ENCODE measurements around the gene FMNL2. TPM values are rescaled to one million over a fixed set of nuclear protein-coding genes. Genes with fewer than 3 reads are reported as not detected.
"Not testable (repeated sequence)": the region's sequence is repeated elsewhere in the genome, so short reads cannot be mapped to it uniquely, and the experiment has no call there.

Gene FMNL2
- polyA plus RNA-seq, 1 donor, result 22.4 TPM

DNA sequence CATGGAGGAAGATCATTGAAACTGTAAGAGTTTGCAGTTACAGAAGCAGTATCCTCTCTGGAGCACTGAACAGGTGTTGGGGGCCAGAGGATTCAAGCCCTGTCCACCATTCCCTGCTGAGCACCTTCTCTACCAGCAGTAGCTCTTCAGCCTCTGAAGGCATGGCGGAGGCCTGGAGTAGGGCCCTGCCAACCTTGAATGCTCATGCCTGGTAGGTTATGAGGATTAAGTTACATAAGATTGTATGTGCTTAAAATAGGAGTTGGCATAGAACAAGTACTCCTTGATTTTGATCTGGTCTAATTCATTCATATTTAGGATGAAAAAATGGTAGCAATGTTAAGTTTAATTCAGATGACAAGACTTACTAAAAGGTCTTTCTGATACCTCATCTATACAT is 40.2 kb downstream of the FMNL2 start:
- no peak for DNase-seq (ENCODE audit: low read depth)

DNA sequence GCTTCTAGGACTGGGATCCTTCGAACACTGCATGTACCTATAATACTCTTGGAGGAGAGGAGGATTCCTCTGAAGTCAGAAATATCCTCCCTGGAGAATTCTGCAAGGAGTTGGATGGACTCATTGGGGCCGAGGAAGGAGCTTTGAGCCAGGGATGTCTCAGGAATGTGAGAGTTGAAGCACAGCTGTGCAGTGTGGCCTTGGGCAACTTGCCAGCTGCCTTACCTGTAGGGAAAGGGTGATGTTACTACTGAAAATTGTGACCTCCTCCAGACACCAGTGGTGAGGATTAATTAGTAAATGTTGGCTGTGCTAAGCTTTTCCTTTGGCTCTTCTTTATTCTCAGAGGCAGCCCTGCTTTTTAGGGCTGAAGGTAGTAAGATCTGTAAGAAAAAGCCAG is 41.4 kb downstream of the FMNL2 start:
- no peak for DNase-seq (ENCODE audit: low read depth)

DNA sequence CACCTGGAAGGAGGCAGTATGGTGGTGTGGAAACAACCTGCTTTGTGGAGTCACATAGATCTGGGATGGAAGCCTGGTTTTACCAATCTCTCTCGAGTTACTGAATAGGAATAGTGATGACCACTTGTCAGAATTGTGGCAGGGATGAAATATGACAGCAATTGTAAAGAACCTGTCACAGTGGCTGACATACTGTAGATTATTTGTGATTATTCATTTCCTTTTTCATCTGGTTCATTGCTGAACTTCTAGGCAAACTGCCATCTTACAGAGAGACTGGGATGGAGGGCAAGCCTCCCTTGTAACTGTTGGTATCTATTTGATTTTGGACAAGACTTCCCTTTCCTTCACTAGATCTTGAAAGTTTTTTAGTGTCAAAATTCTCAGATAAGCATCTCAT is 42.0 kb downstream of the FMNL2 start:
- no peak for DNase-seq (ENCODE audit: low read depth)

DNA sequence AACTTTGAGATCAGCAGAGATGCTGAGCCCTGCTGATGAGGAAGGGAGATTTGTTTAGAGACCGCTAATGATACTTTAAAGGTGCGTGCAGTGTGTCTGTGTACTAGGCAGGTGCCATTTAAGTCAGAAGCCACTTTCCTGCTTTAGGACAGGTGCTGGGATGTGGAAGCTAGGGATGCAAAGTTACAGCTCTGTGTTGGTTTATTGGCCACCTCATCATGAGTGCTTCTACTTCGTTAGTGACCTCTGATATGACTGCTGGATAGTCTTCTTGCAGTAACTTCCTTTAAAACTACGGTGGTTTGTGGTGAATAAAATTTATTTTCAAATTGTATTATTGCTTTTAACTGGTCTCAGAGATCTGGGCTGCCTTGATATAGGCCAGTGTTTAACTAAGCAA is 44.1 kb downstream of the FMNL2 start:
- no peak for DNase-seq (ENCODE audit: low read depth)

DNA sequence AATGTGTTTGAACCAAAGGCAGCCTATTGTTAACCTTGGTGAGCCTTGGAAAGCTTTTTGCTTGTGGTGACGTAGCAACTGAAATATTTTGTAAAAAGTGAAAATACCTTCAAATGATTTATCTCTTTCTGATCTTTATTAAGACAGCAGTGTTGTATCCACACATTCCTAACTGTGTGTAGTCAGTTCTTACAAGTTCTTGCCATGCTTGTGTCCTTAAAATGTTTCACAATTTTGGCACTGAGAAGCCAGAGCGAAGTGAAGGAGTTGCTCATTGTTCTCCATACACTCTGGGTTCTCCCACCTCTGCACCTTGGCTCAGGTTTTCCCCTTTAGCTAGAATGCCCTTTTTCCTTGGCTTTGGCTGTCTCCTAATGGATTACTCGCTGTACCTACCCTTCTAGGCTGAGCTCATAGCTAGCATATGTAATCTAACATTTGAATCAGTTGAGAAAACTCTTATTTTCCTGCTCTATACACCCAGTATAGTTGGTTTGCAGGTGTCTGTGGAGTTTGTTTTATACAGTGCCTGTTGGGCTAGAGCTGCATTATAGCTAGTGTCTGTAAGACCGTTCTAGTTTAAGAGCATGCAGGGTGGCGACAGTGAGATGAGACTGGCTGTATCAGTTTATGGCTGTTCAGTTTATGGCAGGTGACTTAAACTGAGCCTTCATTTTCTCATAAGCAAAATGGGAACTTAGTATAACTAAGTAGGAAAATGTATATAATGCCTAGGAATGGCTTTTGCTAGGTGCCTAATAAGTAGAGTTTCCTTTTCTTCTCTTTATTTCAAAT is 45.5 kb downstream of the FMNL2 start:
- no peak for DNase-seq (ENCODE audit: low read depth)

DNA sequence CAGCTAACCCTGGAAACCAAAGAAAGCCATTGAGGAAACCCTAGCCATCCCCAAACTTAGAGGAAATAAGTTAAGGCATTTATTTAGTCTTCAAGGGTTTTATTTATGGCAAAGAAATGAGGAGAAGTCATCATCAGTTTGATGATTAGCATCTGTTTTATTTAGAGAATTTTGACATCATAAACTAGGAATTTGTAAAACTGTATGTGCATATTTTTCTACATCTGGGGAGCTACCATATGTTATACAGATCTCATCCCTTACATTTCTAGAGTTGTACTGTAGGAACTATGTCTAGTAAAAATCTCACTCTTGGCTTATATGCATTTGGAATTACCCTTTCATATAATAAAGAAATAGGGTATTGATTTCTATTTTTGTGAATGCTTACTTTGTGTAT is 48.7 kb downstream of the FMNL2 start:
- no peak for DNase-seq (ENCODE audit: low read depth)

DNA sequence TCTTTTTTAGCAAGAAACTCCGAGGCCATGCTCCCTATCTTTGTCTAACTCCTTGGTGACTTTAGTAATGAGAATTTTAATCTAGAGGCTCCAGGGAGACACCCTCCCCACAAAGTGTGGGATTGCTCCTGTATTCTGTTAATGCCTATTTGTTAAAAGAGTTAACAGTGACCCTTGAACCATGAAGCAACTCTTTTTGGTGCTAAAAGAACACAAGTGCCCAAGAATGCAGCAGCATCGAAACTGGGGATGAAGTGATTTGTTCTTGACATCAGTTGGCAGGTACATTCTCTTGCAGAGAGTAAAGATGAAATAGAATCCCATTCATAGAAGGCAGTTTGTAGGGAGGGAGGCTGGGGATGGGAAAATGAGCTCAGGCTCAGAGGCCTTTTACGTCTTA is 50.0 kb downstream of the FMNL2 start:
- no peak for DNase-seq (ENCODE audit: low read depth)

DNA sequence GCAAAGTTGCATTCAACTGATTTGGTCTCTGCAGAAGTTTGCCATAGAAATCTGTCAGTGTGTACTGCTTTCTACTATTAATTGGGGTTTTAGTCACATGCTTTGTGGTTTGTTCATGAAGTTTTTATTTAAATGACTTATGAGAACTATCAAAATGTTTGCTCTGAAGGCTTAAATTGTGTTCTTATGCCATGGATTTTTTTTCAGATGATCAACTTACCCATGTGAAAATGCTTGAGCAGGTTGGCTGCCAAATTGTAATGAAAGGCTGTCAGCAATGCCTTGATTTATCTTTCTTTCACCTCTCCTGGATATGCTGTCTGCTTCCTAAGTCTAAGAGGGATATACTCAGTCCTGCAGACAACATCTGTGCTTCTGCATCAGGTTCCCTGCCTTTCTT is 50.7 kb downstream of the FMNL2 start:
- no peak for DNase-seq (ENCODE audit: low read depth)

DNA sequence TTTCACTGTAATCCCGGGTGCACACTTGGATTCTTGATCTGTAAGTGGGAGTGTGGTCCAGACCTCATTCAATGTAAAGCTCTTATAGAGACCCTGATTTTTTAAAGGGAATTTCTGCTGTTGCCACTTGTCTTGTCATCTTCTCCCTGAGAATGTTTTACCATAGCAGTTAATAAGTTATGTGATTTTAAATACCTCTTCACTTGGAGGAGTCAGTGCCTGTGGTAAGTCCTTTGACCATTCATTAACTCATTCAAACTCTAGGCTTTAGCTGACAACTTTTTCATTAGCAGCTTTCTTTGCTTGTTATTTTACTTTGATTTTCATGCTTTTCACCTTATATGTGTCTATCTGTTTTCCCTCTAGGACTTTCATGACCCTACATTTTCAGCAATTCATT is 51.3 kb downstream of the FMNL2 start:
- no peak for DNase-seq (ENCODE audit: low read depth)

DNA sequence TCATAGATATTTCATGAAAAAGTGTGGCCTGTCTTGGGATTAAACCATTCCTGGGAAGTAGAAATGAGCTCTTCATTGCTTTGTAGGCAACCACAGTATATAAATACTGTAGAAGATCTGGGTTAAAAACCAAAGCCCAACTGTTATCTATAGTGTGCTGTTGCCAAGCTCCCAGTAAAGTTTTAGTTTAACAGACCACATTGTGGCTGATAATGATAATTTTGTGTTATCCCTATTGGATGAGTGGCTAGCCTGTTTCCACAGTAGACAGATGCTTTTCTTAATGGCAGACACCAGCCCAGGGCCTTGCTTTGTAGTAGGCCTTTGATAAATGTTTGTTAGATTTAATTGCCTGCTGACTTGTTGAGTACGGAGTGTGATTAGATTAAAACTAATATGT is 52.1 kb downstream of the FMNL2 start:
- no peak for DNase-seq (ENCODE audit: low read depth)

DNA sequence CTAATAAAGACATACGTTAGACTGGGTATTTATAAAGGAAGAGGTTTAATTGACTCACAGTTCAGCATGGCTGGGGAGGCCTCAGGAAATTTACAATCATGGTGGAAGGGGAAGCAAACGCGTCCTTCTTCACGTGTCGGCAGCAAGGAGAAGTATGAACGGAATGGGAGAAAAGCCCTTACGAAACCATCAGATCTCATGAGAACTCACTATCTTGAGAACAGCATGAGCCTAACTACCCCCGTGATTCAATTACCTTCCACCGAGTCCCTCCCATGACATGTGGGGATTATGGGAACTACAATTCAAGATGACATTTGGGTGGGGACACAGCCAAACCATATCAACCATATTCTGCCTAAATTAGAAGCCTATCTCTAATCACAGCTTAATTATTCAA is 53.3 kb downstream of the FMNL2 start:
- DNase-seq (ENCODE audit: low read depth), result not testable (repeated sequence)

DNA sequence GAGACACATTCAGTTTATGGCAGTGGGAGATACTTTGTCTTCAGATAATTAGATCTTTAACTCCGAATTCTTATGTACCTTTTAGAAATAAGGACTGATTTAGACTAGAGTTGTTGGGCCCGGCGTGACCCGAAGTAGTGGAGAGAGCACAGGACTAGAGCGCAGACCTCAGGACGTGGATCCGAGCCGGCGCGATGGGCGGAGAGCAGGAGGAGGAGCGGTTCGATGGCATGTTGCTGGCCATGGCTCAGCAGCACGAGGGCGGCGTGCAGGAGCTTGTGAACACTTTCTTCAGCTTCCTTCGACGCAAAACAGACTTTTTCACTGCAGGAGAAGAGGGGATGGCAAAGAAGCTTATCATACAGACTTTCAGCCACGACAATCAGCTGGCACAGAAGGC is 54.5 kb downstream of the FMNL2 start:
- DNase-seq (ENCODE audit: low read depth), result no peak

DNA sequence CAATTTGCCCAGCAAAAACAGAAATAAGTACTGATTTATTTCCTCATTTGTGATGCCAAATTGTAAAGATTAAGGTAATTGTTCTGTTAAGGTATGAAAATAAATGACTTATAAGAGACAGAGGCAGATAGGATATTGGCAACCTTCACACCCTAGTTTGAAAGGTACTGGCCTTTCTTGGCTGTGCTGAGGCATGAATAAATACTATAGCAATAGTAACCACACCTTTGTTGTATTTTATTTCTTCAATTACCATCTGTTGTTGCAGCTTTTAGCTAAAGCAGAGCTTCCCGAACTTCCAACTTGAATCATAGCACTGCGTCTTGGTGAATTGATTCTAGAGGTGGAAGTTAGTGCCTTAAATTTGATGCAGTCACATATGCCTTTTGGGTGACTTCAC is 55.9 kb downstream of the FMNL2 start:
- DNase-seq (ENCODE audit: low read depth), result no peak

DNA sequence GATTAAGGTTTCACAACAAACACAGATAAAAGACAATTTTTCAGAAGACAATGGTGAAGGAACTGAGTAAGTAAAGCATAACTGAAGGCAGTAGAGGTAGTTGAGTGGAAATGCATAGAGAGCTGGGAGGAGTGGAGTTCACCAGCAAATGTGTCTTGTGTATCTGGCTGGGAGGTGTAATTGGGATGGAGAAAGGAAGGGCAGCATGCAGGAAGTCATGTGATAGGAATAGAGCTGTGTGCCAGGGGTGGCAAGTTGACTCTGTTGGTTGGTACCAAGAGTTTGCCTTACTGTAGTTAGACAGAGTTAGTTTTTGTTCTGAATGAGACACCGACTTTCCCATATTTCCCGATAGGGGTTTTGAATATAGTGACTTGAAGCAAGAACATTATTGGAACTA is 56.3 kb downstream of the FMNL2 start:
- no peak for DNase-seq (ENCODE audit: low read depth)

DNA sequence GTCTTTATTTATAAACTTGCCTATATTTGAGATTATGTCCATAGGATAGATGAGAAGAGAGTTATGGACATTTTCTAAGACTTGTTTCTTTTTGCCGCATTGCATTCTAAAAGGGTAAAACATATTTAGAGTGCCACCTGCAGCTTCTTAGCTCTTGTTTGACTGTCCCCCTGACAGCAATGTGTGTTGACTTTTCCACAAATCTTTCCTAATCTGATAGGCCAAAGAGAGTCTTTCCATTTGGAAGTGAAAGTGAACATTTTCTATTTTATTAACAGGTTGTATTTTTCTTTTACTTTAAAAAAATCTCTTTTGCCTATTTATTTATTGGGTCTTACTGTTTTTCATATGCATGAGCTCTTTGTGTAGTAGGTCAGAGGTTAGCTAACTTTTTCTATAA is 58.4 kb downstream of the FMNL2 start:
- no peak for DNase-seq (ENCODE audit: low read depth)

DNA sequence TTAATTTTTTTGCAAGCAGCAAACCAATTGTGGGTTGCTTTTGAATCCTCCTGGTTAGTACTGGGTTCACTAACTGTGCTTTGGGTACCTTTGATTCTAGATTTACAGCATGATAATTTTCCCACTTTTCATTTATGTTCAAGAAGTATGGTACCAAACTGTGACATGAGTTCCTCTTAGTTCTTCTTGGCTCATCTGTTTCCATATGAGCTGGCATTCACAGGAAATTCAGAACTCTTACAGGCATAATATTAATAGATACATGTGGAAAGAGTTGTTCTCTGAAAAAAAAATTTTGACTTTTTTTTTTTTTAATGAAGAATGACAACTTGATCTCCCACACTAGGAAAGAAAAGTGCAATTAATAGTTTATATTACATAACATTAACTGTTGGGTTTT is 59.4 kb downstream of the FMNL2 start:
- DNase-seq (ENCODE audit: low read depth), result no peak

DNA sequence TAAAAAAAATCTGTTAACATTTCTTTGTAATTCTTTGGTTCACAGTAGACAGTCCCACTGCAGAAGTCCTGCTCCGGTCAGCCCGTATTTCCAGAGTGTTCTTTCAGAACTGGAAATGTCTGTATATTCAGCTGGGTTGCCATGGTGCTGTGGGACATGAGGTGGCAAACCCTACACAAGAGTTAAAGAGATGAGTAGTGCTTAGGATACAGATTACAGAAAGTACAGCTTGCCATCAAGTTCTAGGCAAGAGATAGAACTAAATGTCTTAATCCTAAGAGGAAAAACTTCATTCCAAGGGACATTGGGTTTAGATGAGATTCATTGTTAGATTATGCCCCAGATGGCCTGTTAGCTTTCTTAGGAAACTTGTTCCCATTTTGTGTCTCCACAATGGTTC is 60.1 kb downstream of the FMNL2 start:
- no peak for DNase-seq (ENCODE audit: low read depth)

DNA sequence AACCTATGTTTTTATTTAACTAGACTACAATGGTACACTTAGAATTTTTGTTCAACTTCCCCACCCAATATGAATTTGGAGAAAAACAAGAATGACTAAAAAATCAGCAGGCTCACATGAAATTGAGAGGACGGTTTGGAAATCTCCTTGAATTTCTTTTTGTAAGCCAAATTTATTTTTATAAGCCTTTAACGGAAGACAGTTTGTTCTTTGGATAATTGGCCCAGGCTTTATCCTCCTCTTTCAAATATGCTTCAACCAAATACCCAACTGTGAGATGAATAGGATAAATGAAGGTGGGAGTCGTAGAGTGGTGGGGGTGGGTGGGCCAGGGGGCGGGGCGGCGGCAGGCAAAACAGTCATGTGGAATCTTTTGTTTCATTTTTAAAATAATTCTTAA is 60.6 kb downstream of the FMNL2 start:
- DNase-seq (ENCODE audit: low read depth), result no peak

DNA sequence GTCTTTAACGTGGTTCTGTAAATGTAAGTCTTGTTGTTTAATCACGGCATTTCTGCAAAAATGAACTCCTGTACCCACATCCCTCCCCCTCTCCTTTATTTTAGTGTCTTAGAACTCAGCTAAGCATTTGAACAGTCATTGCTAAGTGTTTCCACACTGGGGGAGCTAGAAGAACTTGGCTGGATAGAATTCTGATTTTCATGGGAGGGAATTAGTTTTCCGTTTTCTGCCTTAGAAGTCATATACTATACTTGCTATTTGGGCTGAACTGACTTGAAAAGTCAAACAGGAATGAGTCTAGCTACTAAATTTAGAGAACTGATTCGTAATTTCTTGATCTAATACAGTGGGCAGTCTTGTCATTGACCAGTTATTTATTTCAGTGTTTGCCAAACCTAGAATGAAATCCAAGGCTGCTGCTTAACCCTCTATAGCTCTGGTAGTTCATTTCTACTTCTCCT is 61.1 kb downstream of the FMNL2 start:
- peak; percentile 75 for DNase-seq (ENCODE audit: low read depth)

DNA sequence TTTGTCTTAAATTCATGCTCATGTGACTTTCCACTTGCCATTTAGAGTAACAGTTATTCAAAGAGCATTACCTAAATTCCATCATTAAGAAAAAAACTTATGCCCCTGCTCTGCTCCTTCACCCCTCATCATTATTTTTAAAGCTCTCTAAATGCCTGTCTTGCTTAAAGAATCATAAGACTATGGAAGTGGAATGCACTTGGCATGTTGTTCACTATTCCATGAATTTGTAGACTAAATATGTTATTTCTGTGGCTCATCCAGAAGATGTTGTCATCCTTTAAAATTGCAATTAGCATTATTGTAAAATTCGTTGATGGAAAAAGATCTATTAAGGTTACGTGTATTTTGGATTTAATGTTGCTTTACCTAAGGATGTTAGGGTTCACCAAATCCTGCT is 61.8 kb downstream of the FMNL2 start:
- no peak for DNase-seq (ENCODE audit: low read depth)

DNA sequence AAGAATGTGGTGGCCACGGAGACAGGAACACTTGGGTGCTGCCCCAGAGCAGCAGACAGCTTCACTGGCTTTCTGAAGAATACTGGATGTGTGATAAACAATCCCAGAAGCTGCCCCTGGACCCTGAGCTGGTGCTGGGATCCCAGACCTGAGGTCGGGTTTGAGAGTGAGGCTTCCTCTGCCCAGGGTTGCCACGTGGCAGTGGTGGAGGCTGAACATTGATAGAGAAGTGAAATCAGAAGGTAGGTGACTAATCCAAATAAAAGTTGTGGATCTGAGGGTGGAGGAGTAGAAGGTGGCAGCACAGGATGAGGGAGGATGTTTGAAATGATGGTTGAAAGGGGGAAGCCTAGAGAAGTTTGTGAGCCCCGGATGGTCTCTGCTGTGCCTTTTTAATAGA is 64.0 kb downstream of the FMNL2 start:
- DNase-seq (ENCODE audit: low read depth), result no peak

DNA sequence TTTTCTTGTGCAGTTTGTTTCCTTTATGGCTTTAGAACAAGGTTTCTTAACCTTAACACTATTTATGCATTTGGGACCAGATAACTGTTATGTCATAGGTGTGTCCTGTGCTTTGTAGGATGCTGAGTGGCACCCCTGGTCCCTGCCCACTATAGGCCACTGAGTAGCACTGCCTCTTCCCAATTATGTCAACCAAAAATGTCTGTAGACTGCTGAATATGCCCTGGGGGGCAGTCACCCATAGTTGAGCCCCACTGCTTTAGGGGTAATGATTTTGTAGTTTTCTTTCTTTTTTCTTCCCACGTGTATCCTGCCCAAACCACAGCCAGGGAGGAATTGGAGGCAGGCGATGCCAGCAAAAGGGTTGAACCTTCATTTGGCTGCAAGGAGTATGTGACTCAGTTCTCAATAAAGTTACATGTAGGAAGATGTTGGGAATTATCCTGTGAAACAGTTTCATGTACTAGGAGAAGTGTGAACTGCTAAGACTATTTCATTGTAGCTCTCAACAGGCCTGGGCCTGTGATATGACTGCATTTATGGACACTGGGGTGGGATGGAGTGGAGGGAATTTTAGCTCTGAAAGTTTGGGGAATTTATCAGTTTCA is 65.7 kb downstream of the FMNL2 start:
- DNase-seq (ENCODE audit: low read depth), result no peak
